HAP-1 (cell line): ENCODE data around the gene DSEL.

Experiments used
- DNase-seq, 2 experiments: peaks; one replicate each; pipeline ENCODE4 v3.0.0-alpha.2; 2016 to 2020; ENCODE audit warnings: low spot score in 2 of 2
- H3K27me3 ChIP-seq: fragments of 250-450 bp; sonication (Bioruptor Pico); 2 replicates; pipeline ENCODE4 v1.5.1; 2020; ENCODE audit warnings: low read depth, mild to moderate bottlenecking, moderate library complexity
- H3K36me3 ChIP-seq: fragments of 250-450 bp; sonication (Bioruptor Pico); replicated peaks from 2 replicates; pipeline ENCODE4 v1.5.1; 2020; ENCODE audit warnings: mild to moderate bottlenecking
- H3K4me1 ChIP-seq: fragments of 250-450 bp; sonication (Bioruptor Pico); 2 replicates; pipeline ENCODE4 v1.5.1; 2020; ENCODE audit warnings: mild to moderate bottlenecking
- H3K4me3 ChIP-seq: fragments of 250-450 bp; sonication (Bioruptor Pico); 2 replicates; pipeline ENCODE4 v1.5.1; 2020; ENCODE audit warnings: mild to moderate bottlenecking, moderate library complexity
- H3K9me3 ChIP-seq: fragments of 250-450 bp; sonication (Bioruptor Pico); 2 replicates; pipeline ENCODE4 v1.5.1; 2020; ENCODE audit warnings: mild to moderate bottlenecking, moderate library complexity
- in situ Hi-C: fragments of 300-500 bp; cut with MboI; formaldehyde crosslinking; loops from 3 replicates; pipeline ENCODE4 v1.14.3; 2020; ENCODE audit warnings: low sequenced_read_pairs, inconsistent platforms, mixed read lengths

DSEL gene

GRCh38 chr18:67514901-67515540, 1.5 kb downstream of the DSEL start:
- Histone ChIP-seq H3K27me3 (no peaks in the 10 kb centered on the region), H3K9me3 (no peaks in the 10 kb centered on the region), H3K4me3 (peak overlapping the region; percentile 77), H3K36me3 (peaks cover 7% of the 10 kb centered on the region), H3K4me1 (peaks cover 14% of the 10 kb centered on the region)
- DNase-seq, result no peak
- in situ Hi-C loops, result no loop called here

GRCh38 chr18:67514465-67514864, 2.1 kb downstream of the DSEL start:
- no peaks in the 10 kb centered on the region for H3K9me3 ChIP-seq
- H3K27me3 ChIP-seq, result no peaks in the 10 kb centered on the region
- H3K4me3 ChIP-seq, result no peak overlapping the region
- no peak for DNase-seq
- peaks cover 7% of the 10 kb centered on the region for H3K36me3 ChIP-seq
- peaks cover 14% of the 10 kb centered on the region for H3K4me1 ChIP-seq
- in situ Hi-C loops, result no loop called here

GRCh38 chr18:67513280-67513679, 3.2 kb downstream of the DSEL start:
- no peak for DNase-seq
- peaks cover 7% of the 10 kb centered on the region for H3K36me3 ChIP-seq
- no peaks in the 10 kb centered on the region for H3K27me3 ChIP-seq
- in situ Hi-C loops, result no loop called here
- no peak overlapping the region for H3K4me3 ChIP-seq
- peaks cover 14% of the 10 kb centered on the region for H3K4me1 ChIP-seq
- H3K9me3 ChIP-seq, result no peaks in the 10 kb centered on the region

- peaks cover 7% of the 10 kb centered on the region for H3K36me3 ChIP-seq
- no peak for DNase-seq
- H3K27me3 ChIP-seq, result no peaks in the 10 kb centered on the region
- no peak overlapping the region for H3K4me3 ChIP-seq
- H3K9me3 ChIP-seq, result no peaks in the 10 kb centered on the region
- peaks cover 10% of the 10 kb centered on the region for H3K4me1 ChIP-seq
- in situ Hi-C loops, result no loop called here
Observed at GRCh38 chr18:67511840-67512239, 4.7 kb downstream of the DSEL start.

GRCh38 chr18:67510831-67511230, 5.7 kb downstream of the DSEL start:
- no peaks in the 10 kb centered on the region; the same call in 1 of the 2 replicates for H3K9me3 ChIP-seq
- peaks cover 10% of the 10 kb centered on the region for H3K4me1 ChIP-seq
- no peaks in the 10 kb centered on the region for H3K27me3 ChIP-seq
- DNase-seq, result no peak
- no peak overlapping the region for H3K4me3 ChIP-seq
- in situ Hi-C loops, result no loop called here
- peaks cover 7% of the 10 kb centered on the region for H3K36me3 ChIP-seq

GRCh38 chr18:67509741-67510391, 6.7 kb downstream of the DSEL start:
- H3K4me1 ChIP-seq, result peaks cover 3% of the 10 kb centered on the region
- in situ Hi-C loops, result no loop called here
- no peaks in the 10 kb centered on the region for H3K27me3 ChIP-seq
- H3K9me3 ChIP-seq, result no peaks in the 10 kb centered on the region; the same call in 1 of the 2 replicates
- no peak for DNase-seq
- no peak overlapping the region for H3K4me3 ChIP-seq
- peaks cover 7% of the 10 kb centered on the region for H3K36me3 ChIP-seq

- Histone ChIP-seq H3K36me3 (no peaks in the 10 kb centered on the region; the same call in 1 of the 2 replicates), H3K27me3 (no peaks in the 10 kb centered on the region), H3K9me3 (no peaks in the 10 kb centered on the region; the same call in 1 of the 2 replicates), H3K4me1 (no peaks in the 10 kb centered on the region), H3K4me3 (no peak overlapping the region)
- in situ Hi-C loops, result no loop called here
- no peak for DNase-seq
Observed at GRCh38 chr18:67508146-67508545, 8.4 kb downstream of the DSEL start.

- Histone ChIP-seq H3K4me3 (no peak overlapping the region), H3K4me1 (no peaks in the 10 kb centered on the region), H3K27me3 (no peaks in the 10 kb centered on the region), H3K9me3 (no peaks in the 10 kb centered on the region; the same call in 1 of the 2 replicates), H3K36me3 (no peaks in the 10 kb centered on the region)
- in situ Hi-C loops, result no loop called here
- DNase-seq, result no peak
Observed at GRCh38 chr18:67504739-67505138, 11.8 kb downstream of the DSEL start.

- H3K4me3 ChIP-seq, result no peak overlapping the region
Observed at GRCh38 chr18:67500522-67501205, 15.9 kb downstream of the DSEL start.

GRCh38 chr18:67496469-67496868, 20.1 kb downstream of the DSEL start:
- H3K9me3 ChIP-seq, result no peaks in the 10 kb centered on the region
- no peaks in the 10 kb centered on the region for H3K4me1 ChIP-seq
- H3K27me3 ChIP-seq, result no peaks in the 10 kb centered on the region
- H3K36me3 ChIP-seq, result no peaks in the 10 kb centered on the region
- H3K4me3 ChIP-seq, result no peak overlapping the region
- DNase-seq, result no peak
- in situ Hi-C loops, result no loop called here

More at GRCh38 chr18:67500522-67501205, 15.9 kb downstream of the DSEL start:
- no peak for DNase-seq
- H3K4me1 ChIP-seq, result no peaks in the 10 kb centered on the region
- no peaks in the 10 kb centered on the region for H3K27me3 ChIP-seq
- H3K36me3 ChIP-seq, result no peaks in the 10 kb centered on the region
- H3K9me3 ChIP-seq, result no peaks in the 10 kb centered on the region
- in situ Hi-C loops, result no loop called here

- Histone ChIP-seq H3K36me3 (no peaks in the 10 kb centered on the region), H3K27me3 (no peaks in the 10 kb centered on the region), H3K4me1 (peaks cover 15% of the 10 kb centered on the region), H3K9me3 (no peaks in the 10 kb centered on the region), H3K4me3 (no peak overlapping the region)
- peak in 1 of 2 experiments; percentile 81 for DNase-seq
- in situ Hi-C loops, result no loop called here
Observed at GRCh38 chr18:67486534-67486933, 30.0 kb downstream of the DSEL start.

- H3K36me3 ChIP-seq, result no peaks in the 10 kb centered on the region
- no peaks in the 10 kb centered on the region for H3K9me3 ChIP-seq
- H3K4me1 ChIP-seq, result peaks cover 15% of the 10 kb centered on the region
- no peaks in the 10 kb centered on the region for H3K27me3 ChIP-seq
- DNase-seq, result no peak
- in situ Hi-C loops, result no loop called here
- H3K4me3 ChIP-seq, result no peak overlapping the region
Observed at GRCh38 chr18:67485655-67486054, 30.9 kb downstream of the DSEL start.

GRCh38 chr18:67484458-67484857, 32.1 kb downstream of the DSEL start:
- Histone ChIP-seq H3K27me3 (no peaks in the 10 kb centered on the region), H3K4me1 (peaks cover 11% of the 10 kb centered on the region), H3K9me3 (no peaks in the 10 kb centered on the region), H3K4me3 (no peak overlapping the region), H3K36me3 (no peaks in the 10 kb centered on the region)
- in situ Hi-C loops, result no loop called here
- no peak for DNase-seq

- Histone ChIP-seq H3K4me1 (peaks cover 9% of the 10 kb centered on the region), H3K27me3 (no peaks in the 10 kb centered on the region), H3K36me3 (no peaks in the 10 kb centered on the region), H3K4me3 (no peak overlapping the region), H3K9me3 (no peaks in the 10 kb centered on the region)
- no peak for DNase-seq
- in situ Hi-C loops, result no loop called here
Observed at GRCh38 chr18:67483952-67484351, 32.6 kb downstream of the DSEL start.
